BJ (cell line): ENCODE results near the gene C4orf46. TPM values are rescaled to one million over a fixed set of nuclear protein-coding genes. Genes with fewer than 3 reads are reported as not detected.

Source experiments
- CTCF ChIA-PET: fragments of 350-600 bp; formaldehyde crosslinking; extraction: SDS; loops from one replicate; lab custom pipeline; 2021; ENCODE audit warnings: antibody characterized with exemption, inconsistent platforms; lab: Yijun Ruan, JAX
- POLR2A ChIA-PET: fragments of 300-600 bp; sonication (Branson Sonifier 250); formaldehyde crosslinking; extraction: SDS; loops from one replicate; lab custom pipeline; 2021; ENCODE audit warnings: antibody characterized with exemption; lab: Charles Lee
- DNase-seq: peaks from one replicate; pipeline ENCODE4 v3.0.0-alpha.2; 2011; ENCODE audit warnings: low read depth
- H3K27me3 ChIP-seq: 2 replicates; pipeline ENCODE4 v1.6.0; 2011; ENCODE audit warnings: low read length; ENCODE audit not compliant: control insufficient read depth, insufficient read depth
- H3K36me3 ChIP-seq: 2 replicates; pipeline ENCODE4 v1.5.1; 2011; ENCODE audit warnings: low read length; ENCODE audit not compliant: control insufficient read depth, insufficient read depth
- H3K4me3 ChIP-seq: 2 replicates; pipeline ENCODE4 v1.5.1; 2011; ENCODE audit warnings: low read depth, mild to moderate bottlenecking, control low read depth, low read length
- CTCF ChIP-seq: IDR thresholded peaks from 2 replicates; pipeline ENCODE4 v1.5.1; 2011; ENCODE audit warnings: low read depth, mild to moderate bottlenecking, control low read depth, inconsistent platforms, low read length, moderate library complexity; ENCODE audit not compliant: insufficient read depth
- polyA plus RNA-seq: library from polyadenylated mRNA; depleted of rRNA; stranded (reverse); fragments of >200 nt; gene quantifications from 2 replicates; pipeline ENCODE4 v1.2.3, GENCODE V29; 2011

The C4orf46 gene
- polyA plus RNA-seq, 1 experiment, result 10.2 TPM

DNA sequence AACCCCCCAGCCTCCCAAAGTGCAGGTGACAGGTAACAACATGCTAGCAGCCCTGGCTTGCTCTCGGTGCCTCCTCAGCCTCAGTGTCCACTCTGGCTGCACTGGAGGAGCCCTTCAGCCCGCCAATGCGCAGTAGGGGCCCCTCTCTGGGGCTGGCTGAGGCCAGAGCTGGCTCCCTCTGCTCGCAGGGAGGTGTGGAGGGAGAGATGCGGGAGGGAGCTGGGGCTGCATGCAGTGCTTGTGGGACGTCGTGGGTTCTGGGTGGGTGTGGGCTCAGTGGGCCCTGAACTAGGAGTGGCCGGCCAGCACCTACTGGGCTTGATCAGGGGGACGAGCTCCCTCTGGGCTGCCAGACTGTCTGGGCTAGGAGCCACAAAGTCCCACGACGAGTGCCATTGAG lies 14.4 kb downstream of the C4orf46 start:
- Histone ChIP-seq H3K27me3 (no peaks in the 10 kb centered on the region), H3K4me3 (no peak overlapping the region), H3K36me3 (no peaks in the 10 kb centered on the region)
- no peak for DNase-seq
- CTCF ChIA-PET, result interaction anchor here (0.8 to 1.2 kb wide), 2 partner anchors 9 to 15 kb away, joined by 3 read pairs; no protein-coding TSS in a partner anchor
- POLR2A ChIA-PET, result no interaction called here
- TF ChIP-seq CTCF, result no peak

DNA sequence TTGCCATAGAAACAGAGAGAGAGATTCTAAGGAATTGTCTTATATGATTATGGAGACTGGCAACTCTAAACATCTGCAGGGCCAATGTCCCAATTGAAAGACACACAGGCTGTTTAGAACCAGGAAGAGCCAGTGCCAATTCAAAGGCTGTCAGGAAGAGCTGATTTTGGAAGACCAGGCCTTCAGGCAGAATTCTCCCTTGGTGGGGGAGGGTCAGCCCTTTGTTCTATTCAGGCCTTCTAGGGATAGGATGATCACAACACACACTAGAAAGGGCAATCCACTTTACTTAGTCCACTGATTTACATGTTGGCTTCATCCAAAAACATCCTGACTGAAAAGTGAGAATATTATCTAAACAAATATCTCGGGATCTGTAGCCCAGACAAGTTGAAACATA lies 15.2 kb downstream of the C4orf46 start:
- Histone ChIP-seq H3K27me3 (no peaks in the 10 kb centered on the region), H3K4me3 (no peak overlapping the region), H3K36me3 (no peaks in the 10 kb centered on the region)
- no peak for TF ChIP-seq CTCF
- DNase-seq, result no peak
- CTCF ChIA-PET, result interaction anchor here (0.8 kb wide), 1 partner anchor 14 kb away, joined by 3 read pairs; no protein-coding TSS in a partner anchor
- POLR2A ChIA-PET, result no interaction called here

GRCh38 chr4:158652920-158653319 lies 18.8 kb downstream of the C4orf46 start:
- H3K27me3 ChIP-seq, result no peaks in the 10 kb centered on the region
- no peak for DNase-seq
- POLR2A ChIA-PET, result no interaction called here
- no peaks in the 10 kb centered on the region for H3K36me3 ChIP-seq
- CTCF ChIA-PET, result no interaction called here
- H3K4me3 ChIP-seq, result no peak overlapping the region
- TF ChIP-seq CTCF, result no peak

- no peaks in the 10 kb centered on the region; the same call in 1 of the 2 replicates for H3K27me3 ChIP-seq
- H3K36me3 ChIP-seq, result no peaks in the 10 kb centered on the region
- ChIA-PET POLR2A (no interaction called here), CTCF (no interaction called here)
- TF ChIP-seq CTCF, result no peak
- no peak overlapping the region for H3K4me3 ChIP-seq
- DNase-seq, result no peak
Measured at GRCh38 chr4:158649111-158649680, 22.5 kb downstream of the C4orf46 start.

DNA sequence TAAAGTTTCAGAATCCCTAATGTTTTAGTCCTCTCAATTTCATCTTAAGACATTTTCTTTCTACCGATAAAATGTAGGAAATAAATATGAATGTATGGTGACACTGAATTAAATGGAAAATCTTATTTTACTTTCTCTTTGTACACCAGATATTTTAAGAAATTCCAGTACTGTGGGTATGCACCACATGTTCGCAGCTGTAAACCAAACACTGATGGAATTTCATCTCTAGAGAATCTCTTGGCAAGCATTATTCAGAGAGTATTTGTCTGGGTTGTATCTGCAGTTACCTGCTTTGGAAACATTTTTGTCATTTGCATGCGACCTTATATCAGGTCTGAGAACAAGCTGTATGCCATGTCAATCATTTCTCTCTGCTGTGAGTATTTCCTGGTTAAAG lies 26.9 kb downstream of the C4orf46 start:
- no peak overlapping the region for H3K4me3 ChIP-seq
- no peaks in the 10 kb centered on the region; the same call in 1 of the 2 replicates for H3K27me3 ChIP-seq
- CTCF ChIA-PET, result no interaction called here
- POLR2A ChIA-PET, result no interaction called here
- H3K36me3 ChIP-seq, result no peaks in the 10 kb centered on the region
- TF ChIP-seq CTCF, result no peak
- no peak for DNase-seq
